HG02588 (cell line): ENCODE measurements around the gene ANP32B.
"Not testable (repeated sequence)": the region's sequence is repeated elsewhere in the genome, so short reads cannot be mapped to it uniquely, and the experiment has no call there.

Experiments used
- ATAC-seq: cut with Tn5 transposase; IDR thresholded peaks from one replicate; pipeline ENCODE4 v1.9.1; 2021; ENCODE audit warnings: mild to moderate bottlenecking, moderate library complexity; ENCODE audit not compliant: unreplicated experiment

Gene ANP32B

GRCh38 chr9:97982683-97983588 is at the start of gene ANP32B:
ANP32B (plus strand) TSS chr9:97983341; CDS start chr9:97983556, 215 bp downstream.
- ATAC-seq, result peak; percentile 66

DNA sequence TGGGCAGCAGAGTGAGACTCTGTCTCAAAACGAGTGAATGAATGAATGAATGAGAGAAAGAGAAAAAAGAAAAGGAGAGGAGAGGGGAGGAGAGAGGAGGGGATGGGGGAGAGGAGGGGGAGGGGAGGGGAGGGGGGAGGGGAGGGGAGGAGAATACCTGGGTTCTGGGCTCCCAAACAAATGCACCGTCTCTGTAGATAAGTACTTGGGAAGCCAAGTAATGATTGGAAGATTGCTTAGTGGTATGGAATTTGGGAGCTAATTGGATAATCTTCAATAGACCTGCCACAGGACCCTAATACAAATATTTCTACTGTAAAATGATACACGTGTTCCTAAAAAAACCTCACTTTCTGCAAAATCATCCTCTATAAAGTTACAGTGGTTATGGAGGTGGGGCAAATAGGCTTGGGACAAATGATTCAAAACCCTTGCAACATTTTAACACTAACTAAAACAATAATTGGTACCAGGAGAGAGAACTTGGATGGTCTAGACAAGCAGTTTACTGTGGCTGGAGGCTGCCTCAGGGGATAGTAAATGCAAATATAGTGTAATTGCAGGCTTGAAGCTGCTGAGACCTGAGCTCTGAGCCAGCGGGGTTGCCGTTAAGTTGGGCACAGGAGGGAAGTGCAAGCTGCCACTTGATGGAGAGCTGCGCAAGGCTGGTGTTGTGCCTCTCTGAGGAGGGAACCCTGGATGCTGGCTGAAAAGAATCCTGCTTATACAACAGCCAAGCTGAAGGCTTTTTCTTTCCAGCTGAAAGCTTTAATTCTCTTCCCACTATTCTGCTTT is 48.6 kb upstream of the ANP32B start:
- no peak for ATAC-seq

DNA sequence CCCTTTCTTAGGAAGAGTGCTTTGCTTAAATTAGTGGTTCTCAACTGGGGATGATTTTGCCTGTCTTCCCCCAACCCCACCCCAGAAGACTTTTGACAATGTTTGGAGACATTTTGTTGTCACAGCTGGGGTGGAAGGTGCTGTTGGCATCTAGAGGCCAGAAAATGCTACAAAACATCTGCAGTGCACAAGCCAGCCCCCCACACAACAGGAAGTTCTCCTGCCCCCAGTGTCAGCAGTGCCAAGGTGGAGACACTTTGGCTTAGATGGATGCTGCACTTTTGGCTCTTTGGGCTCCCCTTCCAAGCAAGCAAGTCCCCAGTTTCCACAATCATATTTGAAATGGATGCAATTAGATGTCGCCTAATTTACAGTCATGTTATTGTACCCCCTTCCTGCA is 47.9 kb upstream of the ANP32B start:
- no peak for ATAC-seq

- ATAC-seq, result no peak
Observed at GRCh38 chr9:97936998-97937397, 46.1 kb upstream of the ANP32B start.

DNA sequence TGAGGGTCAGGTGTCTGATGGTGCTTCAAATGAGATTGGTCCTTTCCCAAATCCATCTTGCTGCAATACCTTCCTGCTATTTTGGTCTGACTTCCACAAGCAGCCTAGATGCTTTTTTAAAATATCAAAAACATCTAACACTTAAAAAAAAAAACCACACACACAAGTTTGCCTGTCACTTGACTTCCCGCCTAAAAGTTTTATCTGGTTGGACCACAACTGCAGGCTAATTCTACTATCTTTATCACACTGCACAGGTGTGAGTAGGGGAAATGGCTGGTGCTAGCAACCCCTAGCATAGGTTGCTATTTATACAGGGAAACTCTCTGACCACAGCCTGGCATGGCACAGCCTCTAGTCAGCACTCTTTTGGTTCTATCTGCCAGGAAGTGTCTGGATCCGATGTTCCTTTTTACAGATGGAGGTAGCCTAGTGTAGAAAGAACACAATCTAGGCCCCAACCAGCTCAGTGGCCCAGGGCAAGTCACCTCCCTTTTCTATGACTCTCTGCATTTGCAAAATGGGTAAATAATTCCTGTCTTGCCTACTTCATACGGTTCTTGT is 45.0 kb upstream of the ANP32B start, which contains the start of gene HEMGN:
HEMGN (minus strand) TSS at position 92 of the 564 bp plus-strand sequence; CDS start at position 56, 36 bp downstream.
- ATAC-seq, result peak; percentile 65

DNA sequence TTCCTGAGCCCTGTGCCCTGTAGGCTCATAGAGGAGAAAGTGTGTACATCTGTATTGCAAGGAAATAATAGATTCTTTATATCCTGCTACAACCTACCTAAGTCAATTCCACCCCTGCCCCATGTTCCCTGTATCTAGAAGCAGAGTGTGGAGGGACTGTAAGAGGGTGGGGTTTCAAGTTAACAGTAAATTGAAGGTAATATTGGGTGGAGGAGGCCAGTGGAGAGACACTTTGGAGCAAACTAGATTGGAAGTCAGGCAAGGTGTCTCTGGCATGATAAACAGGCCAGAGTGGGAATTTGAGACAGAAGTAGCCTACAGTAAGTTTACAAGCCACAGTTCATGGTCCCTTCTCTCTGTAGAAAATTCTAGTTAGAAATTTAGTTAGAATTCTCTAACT is 42.9 kb upstream of the ANP32B start:
- ATAC-seq, result no peak

DNA sequence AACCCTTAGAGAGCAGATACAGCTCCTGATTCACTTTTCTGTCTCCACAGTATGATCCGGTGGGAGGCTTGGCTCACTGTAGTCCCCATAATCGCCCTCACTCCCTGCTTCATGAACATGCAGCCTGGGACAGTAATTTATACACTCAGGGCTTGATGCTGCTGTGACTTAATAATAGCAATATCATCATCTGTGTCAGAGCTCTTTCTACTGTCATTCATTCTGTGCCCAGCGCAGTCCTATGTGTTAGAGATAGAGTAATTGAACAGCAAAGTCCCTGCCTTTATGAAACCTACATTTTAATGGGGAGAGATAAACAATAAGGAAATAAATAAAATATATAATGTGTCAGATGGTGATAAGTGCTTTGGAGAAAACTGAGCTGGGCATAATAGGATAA is 42.4 kb upstream of the ANP32B start:
- ATAC-seq, result no peak

DNA sequence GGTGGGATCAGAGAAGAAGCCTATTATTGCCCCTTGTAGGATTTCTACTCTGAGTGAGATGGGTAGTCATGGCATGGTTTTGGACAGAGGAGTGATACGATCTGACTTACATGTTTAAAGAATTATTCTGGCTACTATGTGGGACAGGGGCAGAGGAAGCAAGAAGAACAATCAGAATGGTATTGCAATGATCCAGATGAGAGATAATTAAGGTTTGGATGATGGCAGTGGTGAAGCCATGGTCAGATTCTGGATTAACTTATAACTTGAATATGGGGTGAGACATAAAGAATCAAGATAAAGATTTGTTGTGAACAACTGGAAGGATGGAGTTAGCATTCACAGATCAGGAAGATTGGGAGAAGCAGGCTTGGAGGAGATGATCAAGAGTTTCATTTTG is 41.8 kb upstream of the ANP32B start:
- no peak for ATAC-seq

DNA sequence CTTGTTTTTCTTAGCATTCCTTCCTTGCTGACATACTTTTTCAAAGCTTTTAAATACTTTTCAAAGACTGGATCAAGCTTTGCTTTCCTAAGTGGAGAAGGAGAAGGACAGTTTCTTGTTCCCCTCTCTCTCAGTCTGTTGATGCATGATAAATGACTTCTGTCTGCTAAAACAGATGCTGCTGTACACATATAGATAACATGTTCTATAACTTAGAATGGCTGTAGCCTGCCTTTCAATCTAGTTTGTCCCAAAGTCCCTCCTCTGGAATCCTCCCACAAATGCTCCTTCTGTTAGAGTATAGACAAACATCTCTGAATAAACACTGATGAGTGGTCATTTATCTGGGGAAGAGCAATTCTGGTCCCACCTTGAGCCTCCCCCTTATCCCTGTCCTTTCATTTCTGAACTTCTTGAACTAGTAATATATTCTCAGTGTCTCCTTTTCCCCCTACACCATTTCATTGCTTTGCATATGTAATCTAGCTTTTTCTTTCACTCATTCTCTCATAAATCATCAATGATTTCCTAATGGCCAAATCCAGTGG is 39.8 kb upstream of the ANP32B start:
- ATAC-seq, result no peak

GRCh38 chr9:97944612-97945011 is 38.5 kb upstream of the ANP32B start:
- no peak for ATAC-seq

GRCh38 chr9:97945470-97945869 is 37.7 kb upstream of the ANP32B start:
- ATAC-seq, result not testable (repeated sequence)

DNA sequence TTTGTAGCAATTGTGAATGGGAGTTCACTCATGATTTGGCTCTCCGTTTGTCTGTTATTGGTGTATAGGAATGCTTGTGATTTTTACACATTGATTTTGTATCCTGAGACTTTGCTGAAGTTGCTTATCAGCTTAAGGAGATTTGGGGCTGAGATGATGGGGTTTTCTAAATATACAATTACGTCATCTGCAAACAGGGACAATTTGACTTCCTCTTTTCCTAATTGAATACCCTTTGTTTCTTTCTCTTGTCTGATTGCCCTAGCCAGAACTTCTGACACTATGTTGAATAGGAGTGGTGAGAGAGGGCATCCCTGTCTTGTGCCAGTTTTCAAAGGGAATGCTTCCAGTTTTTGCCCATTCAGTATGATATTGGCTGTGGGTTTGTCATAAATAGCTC is 36.0 kb upstream of the ANP32B start:
- not testable (repeated sequence) for ATAC-seq

- ATAC-seq, result not testable (repeated sequence)
Observed at GRCh38 chr9:97950873-97951272, 32.3 kb upstream of the ANP32B start.

DNA sequence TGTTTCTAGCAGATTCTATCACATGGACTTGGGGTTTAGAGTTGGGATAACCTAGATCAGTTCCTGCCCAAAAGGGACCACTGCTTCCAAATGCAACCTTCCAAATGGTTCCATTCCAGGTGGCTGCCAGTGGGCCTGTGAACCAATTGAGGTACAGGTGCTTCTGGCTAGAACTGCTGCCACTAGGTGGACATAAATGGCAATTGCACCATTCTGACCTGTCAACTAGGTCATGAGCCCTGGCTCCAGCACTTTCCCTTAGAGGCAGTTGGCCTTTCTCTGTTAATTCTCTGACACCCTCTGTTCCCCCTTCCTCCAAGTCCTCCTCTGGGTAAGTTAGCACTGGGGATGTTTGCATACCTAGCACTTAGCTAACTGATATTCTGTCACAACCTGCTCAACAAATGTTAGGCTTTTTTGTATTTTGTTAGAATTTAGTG is 28.6 kb upstream of the ANP32B start:
- peak; percentile 60 for ATAC-seq

DNA sequence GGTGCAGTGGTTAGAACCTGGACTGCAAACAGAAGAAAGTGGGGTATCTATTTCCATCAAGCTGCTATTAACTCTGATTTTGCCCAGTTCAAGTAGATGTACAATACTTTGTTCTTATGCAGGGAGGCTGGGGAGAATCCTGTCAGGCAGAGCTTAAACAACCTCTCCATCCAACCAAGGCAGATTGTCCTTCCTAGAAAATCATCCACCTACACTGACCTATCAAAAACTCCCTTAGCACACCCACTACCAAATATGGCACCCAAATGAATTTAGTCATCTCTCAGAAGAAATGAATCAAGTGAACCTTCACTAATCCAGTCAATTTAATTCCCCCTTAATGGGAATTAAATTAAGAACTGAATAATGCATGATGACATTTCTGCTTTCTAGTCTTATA is 26.8 kb upstream of the ANP32B start:
- ATAC-seq, result no peak

DNA sequence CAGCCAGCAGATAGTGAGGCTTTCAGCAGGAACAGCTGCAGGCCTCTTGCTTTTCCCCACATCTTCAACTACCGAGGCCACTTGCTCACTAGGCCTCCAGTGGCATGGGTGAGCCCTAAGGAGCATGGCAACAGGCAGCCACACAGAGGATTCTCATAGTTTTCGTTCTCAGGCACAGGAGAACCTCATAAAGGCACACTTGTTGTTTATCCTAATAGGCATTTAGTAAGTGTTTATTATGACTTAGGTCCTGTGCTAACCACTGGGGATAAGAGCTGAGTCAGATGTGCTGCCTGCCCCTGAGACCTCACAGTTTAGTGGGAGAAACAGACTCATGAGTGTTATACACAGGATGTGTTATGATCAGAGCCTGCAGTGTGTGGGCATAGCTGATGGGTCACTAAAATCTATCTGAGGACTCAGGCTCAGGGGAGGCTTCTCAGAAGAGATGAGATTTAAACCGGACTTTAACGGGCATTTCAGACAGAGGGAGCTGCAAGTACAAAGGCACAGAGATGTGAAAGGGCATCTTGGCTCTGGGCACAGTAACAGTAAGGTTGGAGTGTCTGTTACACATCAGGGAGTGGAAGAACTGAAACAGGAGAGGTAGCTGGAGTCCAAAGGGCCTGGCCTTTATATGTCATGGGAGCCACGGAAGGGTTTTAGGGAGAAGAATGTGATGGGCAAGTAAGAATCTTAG is 24.2 kb upstream of the ANP32B start:
- no peak for ATAC-seq

GRCh38 chr9:97959585-97959984 is 23.6 kb upstream of the ANP32B start:
- ATAC-seq, result no peak

DNA sequence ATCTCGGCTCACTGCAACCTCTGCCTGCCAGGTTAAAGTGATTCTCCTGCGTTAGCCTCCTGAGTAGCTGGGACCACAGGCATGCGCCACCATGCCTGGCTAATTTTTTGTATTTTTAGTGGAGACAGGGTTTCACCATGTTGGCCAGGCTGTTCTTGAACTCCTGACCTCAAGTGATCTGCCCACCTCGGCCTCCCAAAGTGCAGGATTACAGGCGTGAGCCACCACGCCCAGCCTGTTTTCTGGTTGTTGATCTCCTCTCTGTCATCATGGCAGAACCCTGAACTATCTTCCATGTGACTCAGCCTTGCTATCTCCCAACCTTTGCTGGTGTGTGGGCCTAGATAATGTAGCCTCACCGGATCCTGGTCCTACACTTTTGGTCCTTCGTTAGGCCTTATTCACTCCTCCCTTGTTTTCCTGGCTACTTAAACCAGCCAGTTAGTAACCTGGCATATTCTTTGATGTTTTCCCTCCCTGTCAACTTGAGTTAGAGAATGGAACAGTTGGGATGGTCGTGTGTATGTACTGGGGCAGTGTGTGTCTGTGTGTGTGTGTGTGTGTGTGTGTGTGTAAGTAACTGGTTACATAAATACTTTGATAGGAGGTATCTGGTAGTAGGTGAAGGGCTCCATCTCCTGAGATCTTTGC is 22.3 kb upstream of the ANP32B start:
- ATAC-seq, result not testable (repeated sequence)

DNA sequence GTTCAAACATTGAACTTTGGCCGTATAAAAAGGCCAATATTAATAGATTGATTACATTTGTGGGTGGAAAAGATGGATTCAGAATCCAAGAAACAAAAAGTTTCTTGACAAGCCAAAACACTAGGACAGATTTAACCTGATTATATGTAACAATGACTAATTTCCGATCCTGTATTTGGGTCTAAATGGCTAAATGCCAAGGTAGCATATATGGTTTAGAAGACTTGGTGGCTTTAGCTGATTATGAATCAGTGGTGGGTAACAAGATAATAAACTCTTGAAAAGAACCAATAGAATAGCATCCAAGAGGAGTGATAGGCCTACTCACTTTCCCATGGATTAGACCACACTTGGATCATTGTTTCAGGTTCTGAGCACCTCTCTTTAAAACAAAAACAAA is 21.8 kb upstream of the ANP32B start:
- ATAC-seq, result no peak

- no peak for ATAC-seq
Observed at GRCh38 chr9:97962136-97962535, 21.0 kb upstream of the ANP32B start.
